Ovary (tissue), 9 donors: ENCODE measurements around the gene SEC14L1. TPM values are rescaled to one million over a fixed set of nuclear protein-coding genes. Genes with fewer than 3 reads are reported as not detected.

Source experiments
- DNase-seq, 5 donors: peaks; one replicate each; pipeline ENCODE4 v3.0.0-alpha.2; 2019 to 2020
- H3K27ac ChIP-seq, 2 donors: fragments of 200-600 bp; one replicate each; pipeline versions ENCODE4 v1.5.1 to v1.8.0; 2019 to 2022
- H3K27me3 ChIP-seq: fragments of 200-600 bp; one replicate; pipeline ENCODE4 v1.8.0; 2022
- H3K36me3 ChIP-seq: fragments of 200-600 bp; sonication (generic); one replicate; pipeline ENCODE4 v1.5.1; 2019
- H3K4me1 ChIP-seq: one replicate; pipeline ENCODE4 v1.8.1; 2013; ENCODE audit warnings: mild to moderate bottlenecking, moderate library complexity; ENCODE audit not compliant: insufficient read depth
- H3K4me3 ChIP-seq: fragments of 200-600 bp; sonication (generic); one replicate; pipeline ENCODE4 v1.5.1; 2017
- H3K9me3 ChIP-seq, 2 donors: fragments of 200-600 bp in 1 of 2; sonication (generic) in 1 of 2; one replicate each; pipeline versions ENCODE4 v1.5.1 to v1.8.1; 2013 to 2019; ENCODE audit warnings: mild to moderate bottlenecking in 1 of 2, moderate library complexity in 1 of 2
- EP300 ChIP-seq: sonication (generic); formaldehyde crosslinking; IDR thresholded peaks from one replicate; pipeline ENCODE4 v1.6.1; 2017; ENCODE audit warnings: antibody characterized with exemption
- POLR2A ChIP-seq: fragments of 450-650 bp; IDR thresholded peaks from one replicate; pipeline ENCODE4 v1.6.1; 2017; ENCODE audit warnings: antibody characterized with exemption, mild to moderate bottlenecking, moderate library complexity
- WGBS, 3 donors: extraction: QIAGEN DNeasy Blood & Tissue Kit in 1 of 3; methylation state at CpG; one replicate each; pipeline versions ENCODE4 v1.1.5 to v1.1.7; 2013 to 2017; 5-methylcytosine and 5-hydroxymethylcytosine counted together
- intact Hi-C, 4 donors: fragments of 100-400 bp; cut with DNase I; formaldehyde crosslinking; loops; one replicate each; pipeline versions ENCODE4 v1.11.0 to v1.15.1; 2022 to 2023
- polyA plus RNA-seq, 2 donors: library from polyadenylated mRNA; stranded (reverse); fragments of 200-250 nt in 1 of 2; fragments of 350-450 nt in 1 of 2; fragmentation: Illumina TruSeq in 1 of 2; extraction: RNeasy Lipid Tissue Mini Kit (QIAGEN cat#74804) in 1 of 2; gene quantifications; one replicate each; pipeline ENCODE4 v1.2.3, GENCODE V29; 2013 to 2014
- total RNA-seq, 7 donors: library from RNA; depleted of rRNA in 2 of 7; stranded (reverse); fragments of >200 nt in 2 of 7; fragmentation: NEBNext Ultra II Directional in 3 of 7; extraction: Animal tissue kit (Norgen Biotek cat#: 25700) in 3 of 7; gene quantifications; one replicate each; pipeline versions ENCODE4 v1.1.0 to v1.2.4, GENCODE V29; 2016 to 2023
- TF ChIP-seq, protein P1 (sequence below), 3 donors: fragments of 450-650 bp in 2 of 3; fragments of 200-600 bp in 1 of 3; IDR thresholded peaks; one replicate each; pipeline versions ENCODE4 v1.5.1 to v1.8.0; 2016 to 2022; ENCODE audit warnings: antibody characterized with exemption in 3 of 3, mild to moderate bottlenecking in 1 of 3
- donor health status: DM: no; HTN: no; CAD: no; lungs with moderate emphysema.
- donor health status: DM: no; HTN: no; CAD: no.
- donor health status: Bipolar disorder and iron deficiency.
- donor health status: DM: yes; HTN: yes; CAD: no.
- donor health status: DM: no; HTN: no; CAD: no.
- donor health status: DM: yes; HTN: yes; CAD: no.

SEC14L1 gene
- total and polyA plus RNA-seq, 9 donors, result 29.1 to 78.7 (median 53.7) TPM

- Histone ChIP-seq H3K4me1 (no peaks in the 10 kb centered on the region), H3K27me3 (no peaks in the 10 kb centered on the region), H3K4me3 (no peak overlapping the region), H3K27ac (no peak overlapping the region), H3K9me3 (no peaks in the 10 kb centered on the region), H3K36me3 (no peaks in the 10 kb centered on the region)
- TF ChIP-seq, protein P1, sequence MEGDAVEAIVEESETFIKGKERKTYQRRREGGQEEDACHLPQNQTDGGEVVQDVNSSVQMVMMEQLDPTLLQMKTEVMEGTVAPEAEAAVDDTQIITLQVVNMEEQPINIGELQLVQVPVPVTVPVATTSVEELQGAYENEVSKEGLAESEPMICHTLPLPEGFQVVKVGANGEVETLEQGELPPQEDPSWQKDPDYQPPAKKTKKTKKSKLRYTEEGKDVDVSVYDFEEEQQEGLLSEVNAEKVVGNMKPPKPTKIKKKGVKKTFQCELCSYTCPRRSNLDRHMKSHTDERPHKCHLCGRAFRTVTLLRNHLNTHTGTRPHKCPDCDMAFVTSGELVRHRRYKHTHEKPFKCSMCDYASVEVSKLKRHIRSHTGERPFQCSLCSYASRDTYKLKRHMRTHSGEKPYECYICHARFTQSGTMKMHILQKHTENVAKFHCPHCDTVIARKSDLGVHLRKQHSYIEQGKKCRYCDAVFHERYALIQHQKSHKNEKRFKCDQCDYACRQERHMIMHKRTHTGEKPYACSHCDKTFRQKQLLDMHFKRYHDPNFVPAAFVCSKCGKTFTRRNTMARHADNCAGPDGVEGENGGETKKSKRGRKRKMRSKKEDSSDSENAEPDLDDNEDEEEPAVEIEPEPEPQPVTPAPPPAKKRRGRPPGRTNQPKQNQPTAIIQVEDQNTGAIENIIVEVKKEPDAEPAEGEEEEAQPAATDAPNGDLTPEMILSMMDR (IDR thresholded peaks at IDR 0.05), result no peak
- no peak for TF ChIP-seq EP300
- no peak for TF ChIP-seq POLR2A
- DNase-seq, result no peak
- intact Hi-C loops, result loop anchor here in 1 of 4 donors (10.0 kb wide), 1 partner anchor 58 kb away; no protein-coding TSS in a partner anchor
- whole genome bisulfite sequencing, 3 donors, result 91 to 96% (median 94%) methylated on average over 3 of the region's 3 CpGs
Observed at GRCh38 chr17:77177002-77177741, 36.4 kb downstream of the SEC14L1 start.

- intact Hi-C loops, result loop anchor here in 1 of 4 donors (10.0 kb wide), 1 partner anchor 57 kb away; no protein-coding TSS in a partner anchor
- H3K36me3 ChIP-seq, result no peaks in the 10 kb centered on the region
- no peak overlapping the region for H3K27ac ChIP-seq
- peaks cover 2% of the 10 kb centered on the region for H3K4me1 ChIP-seq
- WGBS, 3 donors, result 85 to 91% (median 87%) methylated on average over 5 of the region's 5 CpGs
- no peaks in the 10 kb centered on the region for H3K27me3 ChIP-seq
- H3K4me3 ChIP-seq, result no peak overlapping the region
- TF ChIP-seq, protein P1 (IDR thresholded peaks at IDR 0.05), result no peak
- TF ChIP-seq POLR2A (no peak), EP300 (no peak)
- no peaks in the 10 kb centered on the region for H3K9me3 ChIP-seq
- DNase-seq, result no peak
Observed at GRCh38 chr17:77178050-77178449, 37.3 kb downstream of the SEC14L1 start.

- TF ChIP-seq EP300 (no peak), POLR2A (no peak)
- TF ChIP-seq, protein P1 (IDR thresholded peaks at IDR 0.05), result no peak
- Histone ChIP-seq H3K27me3 (no peaks in the 10 kb centered on the region), H3K27ac (no peak overlapping the region), H3K4me1 (peaks cover 2% of the 10 kb centered on the region), H3K4me3 (no peak overlapping the region), H3K9me3 (no peaks in the 10 kb centered on the region), H3K36me3 (no peaks in the 10 kb centered on the region)
- intact Hi-C loops, result loop anchor here in 1 of 4 donors (10.0 kb wide), 1 partner anchor 56 kb away; no protein-coding TSS in a partner anchor
- no peak for DNase-seq
- 93 to 96% (median 94%) methylated on average over 14 of the region's 14 CpGs for WGBS, 3 donors
Observed at GRCh38 chr17:77178563-77178962, 37.8 kb downstream of the SEC14L1 start.

- Histone ChIP-seq H3K27me3 (no peaks in the 10 kb centered on the region), H3K36me3 (no peaks in the 10 kb centered on the region), H3K27ac (no peak overlapping the region), H3K4me1 (peaks cover 8% of the 10 kb centered on the region), H3K9me3 (no peaks in the 10 kb centered on the region), H3K4me3 (no peak overlapping the region)
- no peak for DNase-seq
- TF ChIP-seq EP300 (no peak), POLR2A (no peak)
- TF ChIP-seq, protein P1 (IDR thresholded peaks at IDR 0.05), result no peak
- intact Hi-C loops, result no loop called here
- WGBS, 3 donors, result 89 to 90% (median 90%) methylated on average over 16 of the region's 16 CpGs
Observed at GRCh38 chr17:77180503-77181357, 40.0 kb downstream of the SEC14L1 start.
